ENCODE measurements around the gene C1GALT1.
A peak's percentile ranks its signal among the peaks of the same experiment; 100 is the strongest.

The C1GALT1 gene

DNA sequence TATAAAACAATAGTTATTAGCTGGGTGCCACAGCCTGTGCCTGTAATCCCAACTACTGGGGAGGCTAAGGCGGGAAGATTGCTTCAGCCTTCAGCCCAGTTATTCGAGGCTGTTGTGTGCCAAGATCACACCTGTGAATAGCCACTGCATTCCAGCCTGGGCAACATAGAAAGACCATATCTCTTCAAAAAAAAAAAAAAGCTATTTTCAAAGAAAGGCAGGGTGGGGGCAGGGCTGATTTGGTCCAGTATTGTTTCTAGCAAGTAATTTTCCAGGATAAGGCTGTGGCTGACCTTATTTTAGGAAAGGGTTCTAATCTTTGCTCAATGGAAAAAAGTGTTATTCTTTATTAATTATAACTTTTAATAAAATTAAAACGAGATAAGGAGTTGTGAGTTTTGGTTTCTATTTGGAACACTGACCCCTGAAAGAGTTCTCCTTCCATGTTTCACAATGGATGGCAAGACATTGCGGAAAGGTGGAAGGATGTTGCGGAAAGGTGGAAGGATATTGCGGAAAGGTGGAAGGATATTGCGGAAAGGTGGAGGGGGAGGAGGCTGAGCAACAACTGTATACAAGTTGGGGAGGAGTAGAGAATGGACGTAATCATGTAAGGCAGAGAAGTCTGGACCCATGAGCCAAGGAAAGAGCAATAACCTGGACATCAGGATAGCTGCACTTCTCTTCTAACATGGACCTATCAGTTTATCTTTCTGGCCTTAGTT lies 1.5 kb upstream of the C1GALT1 start:
- DNase-seq (ENCODE audit: low read depth): no peak
- peak overlapping the region; percentile 55 for H3K4me3 ChIP-seq (ENCODE audit: low read length)
- TF ChIP-seq, protein P1, sequence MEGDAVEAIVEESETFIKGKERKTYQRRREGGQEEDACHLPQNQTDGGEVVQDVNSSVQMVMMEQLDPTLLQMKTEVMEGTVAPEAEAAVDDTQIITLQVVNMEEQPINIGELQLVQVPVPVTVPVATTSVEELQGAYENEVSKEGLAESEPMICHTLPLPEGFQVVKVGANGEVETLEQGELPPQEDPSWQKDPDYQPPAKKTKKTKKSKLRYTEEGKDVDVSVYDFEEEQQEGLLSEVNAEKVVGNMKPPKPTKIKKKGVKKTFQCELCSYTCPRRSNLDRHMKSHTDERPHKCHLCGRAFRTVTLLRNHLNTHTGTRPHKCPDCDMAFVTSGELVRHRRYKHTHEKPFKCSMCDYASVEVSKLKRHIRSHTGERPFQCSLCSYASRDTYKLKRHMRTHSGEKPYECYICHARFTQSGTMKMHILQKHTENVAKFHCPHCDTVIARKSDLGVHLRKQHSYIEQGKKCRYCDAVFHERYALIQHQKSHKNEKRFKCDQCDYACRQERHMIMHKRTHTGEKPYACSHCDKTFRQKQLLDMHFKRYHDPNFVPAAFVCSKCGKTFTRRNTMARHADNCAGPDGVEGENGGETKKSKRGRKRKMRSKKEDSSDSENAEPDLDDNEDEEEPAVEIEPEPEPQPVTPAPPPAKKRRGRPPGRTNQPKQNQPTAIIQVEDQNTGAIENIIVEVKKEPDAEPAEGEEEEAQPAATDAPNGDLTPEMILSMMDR (IDR thresholded peaks at IDR 0.05; ENCODE audit: insufficient read depth, low read depth, low read length, missing control alignments): no peak

DNA sequence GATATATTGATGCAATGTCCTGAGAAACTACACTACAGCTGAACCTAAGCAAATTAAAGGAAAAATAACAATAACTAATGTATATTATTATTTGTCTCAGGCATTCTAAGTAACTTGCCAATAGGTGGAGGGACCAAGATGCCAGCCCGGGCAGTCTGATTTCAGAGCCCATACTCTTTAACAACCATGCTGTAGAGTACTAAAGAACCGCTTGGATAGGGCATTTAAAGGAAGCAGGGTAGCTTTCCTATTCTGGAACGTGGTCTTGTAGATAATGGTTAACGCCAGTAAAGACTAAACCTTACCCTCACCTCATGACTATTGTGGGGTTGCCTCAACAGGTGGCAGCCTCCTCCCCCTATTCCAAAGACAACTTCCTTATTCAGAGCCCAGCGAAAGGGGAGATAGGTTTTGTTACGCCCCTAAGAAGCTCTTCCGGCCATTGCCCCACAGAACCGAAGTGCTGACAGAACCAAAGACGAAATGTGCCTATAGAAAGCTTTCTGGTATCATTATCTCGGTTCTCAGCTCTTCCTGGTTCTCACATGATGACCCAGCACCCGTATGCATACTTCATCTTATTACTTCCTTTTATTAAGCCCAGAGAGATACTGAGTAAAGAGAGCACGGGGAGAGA lies 707 bp upstream of the C1GALT1 start:
- DNase-seq (ENCODE audit: low read depth): peak; percentile 56

DNA sequence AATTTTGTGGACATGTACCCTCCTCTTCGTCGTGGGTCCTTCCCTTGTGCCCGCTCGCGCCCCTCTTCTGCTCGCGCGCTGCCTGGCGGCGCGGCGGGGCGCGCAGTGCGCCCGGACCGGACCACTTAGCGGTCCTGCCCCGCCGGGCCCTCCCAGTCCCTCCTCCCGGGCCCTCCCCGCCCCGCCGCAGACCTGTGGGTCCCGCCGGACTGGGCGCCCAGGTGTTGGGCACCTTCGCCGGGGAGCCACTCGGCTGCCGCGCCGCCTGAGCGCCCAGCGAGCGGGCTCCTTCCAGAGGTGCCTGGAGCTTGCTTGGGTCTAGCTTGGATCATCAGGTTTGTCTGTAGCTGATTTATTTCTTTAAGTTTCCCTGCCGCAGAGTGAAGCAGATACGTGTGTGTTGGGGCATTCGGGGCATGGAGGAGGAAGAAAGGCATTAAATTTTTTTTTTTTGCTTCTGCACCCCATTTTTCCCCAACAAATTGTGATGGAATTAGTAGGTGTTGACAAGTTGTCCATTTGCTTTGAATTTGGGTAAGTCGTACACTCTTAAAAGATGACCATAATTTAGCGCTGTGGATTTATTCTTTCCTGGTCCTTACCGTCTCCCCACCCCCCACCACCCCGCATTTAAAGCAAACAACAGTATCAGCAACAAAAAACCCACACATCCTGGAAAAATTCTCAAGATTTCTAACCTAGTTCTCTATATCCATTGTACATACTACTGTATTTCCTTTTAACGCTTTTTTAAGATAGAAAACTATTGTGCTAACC lies 905 bp downstream of the C1GALT1 start:
- TF ChIP-seq, protein P1 (IDR thresholded peaks at IDR 0.05; ENCODE audit: insufficient read depth, low read depth, low read length, missing control alignments): no peak
- DNase-seq (ENCODE audit: low read depth): peak; percentile 62
- H3K4me3 ChIP-seq (ENCODE audit: low read length): peak overlapping the region; percentile 86

More for the DNA sequence above, 707 bp upstream of the C1GALT1 start:
- TF ChIP-seq, protein P1 (IDR thresholded peaks at IDR 0.05; ENCODE audit: insufficient read depth, low read depth, low read length, missing control alignments): no peak
- H3K4me3 ChIP-seq (ENCODE audit: low read length): peak overlapping the region; percentile 55

DNA sequence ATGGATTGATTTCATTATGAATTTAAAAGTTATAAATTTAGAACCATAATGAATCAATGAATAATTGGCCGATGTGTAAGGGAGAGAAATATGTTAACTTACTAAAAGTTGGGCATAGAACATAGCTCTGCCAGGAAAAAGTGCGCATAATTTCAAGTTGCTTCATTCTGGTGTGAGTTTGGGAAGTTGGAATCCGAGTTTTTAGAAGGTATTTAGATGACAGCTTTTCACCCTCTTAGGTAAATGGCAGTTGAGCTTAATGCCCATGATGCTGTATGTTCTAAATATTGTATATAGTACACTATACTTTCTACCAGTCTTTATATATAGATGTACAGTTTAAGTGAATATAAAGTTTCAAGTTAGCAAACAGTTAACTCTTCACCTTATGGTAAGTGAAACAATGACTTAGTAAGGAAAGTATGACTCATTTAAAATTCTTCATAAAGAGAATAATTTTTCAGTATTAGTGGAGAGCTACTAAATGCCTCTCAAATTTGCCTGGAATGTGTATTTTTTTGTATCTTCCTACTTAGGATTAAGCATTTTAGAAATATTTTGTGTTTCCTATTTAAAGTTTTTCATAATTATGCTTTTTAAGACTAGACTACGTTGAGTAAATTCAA lies 1.6 kb downstream of the C1GALT1 start:
- TF ChIP-seq, protein P1 (IDR thresholded peaks at IDR 0.05; ENCODE audit: insufficient read depth, low read depth, low read length, missing control alignments): no peak
- peak; percentile 32 for DNase-seq (ENCODE audit: low read depth)
- peak overlapping the region; percentile 86 for H3K4me3 ChIP-seq (ENCODE audit: low read length)

DNA sequence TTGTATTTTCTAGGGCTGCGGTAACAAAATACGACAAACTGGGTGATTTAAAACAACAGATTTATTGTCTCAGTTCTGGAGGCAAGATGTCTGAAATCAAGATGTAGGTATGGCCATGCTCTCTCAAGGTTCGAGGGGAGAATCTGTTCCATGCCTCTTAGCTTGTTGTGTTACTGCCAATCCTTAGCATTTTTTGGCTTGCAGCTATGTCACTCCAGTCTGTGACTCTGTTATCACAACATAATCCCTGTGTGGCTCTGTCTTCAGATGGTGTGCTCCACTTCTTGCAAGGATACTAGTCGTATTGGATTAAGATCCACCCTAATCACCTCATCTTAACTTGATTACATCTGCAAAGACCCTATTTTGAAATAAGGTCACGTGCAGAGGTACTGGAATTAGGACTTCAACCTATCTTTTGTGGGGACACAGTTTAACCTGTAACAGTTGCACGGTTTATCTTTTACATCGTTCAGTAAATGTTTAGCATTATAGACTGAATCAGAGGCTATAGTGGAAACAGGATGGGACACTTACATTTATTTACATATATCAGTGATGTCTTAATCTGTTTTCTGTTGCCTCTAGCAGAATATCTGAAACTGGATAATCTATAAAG lies 3.1 kb downstream of the C1GALT1 start:
- no peak for DNase-seq (ENCODE audit: low read depth)
- no peak overlapping the region for H3K4me3 ChIP-seq (ENCODE audit: low read length)
- TF ChIP-seq, protein P1 (IDR thresholded peaks at IDR 0.05; ENCODE audit: insufficient read depth, low read depth, low read length, missing control alignments): no peak

DNA sequence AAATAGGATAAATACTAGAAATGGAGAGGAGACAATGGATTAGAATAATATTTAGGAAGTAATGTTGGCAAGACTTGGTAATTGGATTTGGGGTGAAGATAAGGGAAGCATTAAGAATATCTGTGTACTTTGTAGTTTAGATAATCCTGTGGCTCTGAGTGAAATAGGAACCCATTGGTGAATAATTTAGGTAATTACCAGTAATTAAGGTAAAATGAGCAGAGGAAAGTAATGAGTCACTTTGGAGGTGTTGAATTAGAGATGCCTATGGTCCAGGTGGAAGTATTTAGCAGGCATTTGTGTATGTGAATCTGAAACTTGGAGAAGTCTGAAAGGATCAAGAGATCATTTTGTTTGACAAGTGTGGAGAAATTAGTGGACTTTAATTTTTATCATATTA lies 5.7 kb downstream of the C1GALT1 start:
- TF ChIP-seq, protein P1 (IDR thresholded peaks at IDR 0.05; ENCODE audit: insufficient read depth, low read depth, low read length, missing control alignments): no peak
- H3K4me3 ChIP-seq (ENCODE audit: low read length): no peak overlapping the region
- no peak for DNase-seq (ENCODE audit: low read depth)
